Loucy (cell line): Measurements from ENCODE around the gene ARL11.

Experiments used
- EZH2phosphoT487 ChIP-seq: fragments of 200-600 bp; IDR thresholded peaks from 2 replicates; pipeline ENCODE4 v1.6.1; 2018; ENCODE audit warnings: antibody characterized with exemption, mild to moderate bottlenecking, moderate library complexity, borderline replicate concordance
- TF ChIP-seq, protein P1 (sequence below): fragments of 200-600 bp; sonication (generic); conservative IDR thresholded peaks from 2 replicates; pipeline ENCODE4 v1.5.1; 2014; ENCODE audit warnings: mild to moderate bottlenecking, antibody characterized with exemption, low read length

DNA sequence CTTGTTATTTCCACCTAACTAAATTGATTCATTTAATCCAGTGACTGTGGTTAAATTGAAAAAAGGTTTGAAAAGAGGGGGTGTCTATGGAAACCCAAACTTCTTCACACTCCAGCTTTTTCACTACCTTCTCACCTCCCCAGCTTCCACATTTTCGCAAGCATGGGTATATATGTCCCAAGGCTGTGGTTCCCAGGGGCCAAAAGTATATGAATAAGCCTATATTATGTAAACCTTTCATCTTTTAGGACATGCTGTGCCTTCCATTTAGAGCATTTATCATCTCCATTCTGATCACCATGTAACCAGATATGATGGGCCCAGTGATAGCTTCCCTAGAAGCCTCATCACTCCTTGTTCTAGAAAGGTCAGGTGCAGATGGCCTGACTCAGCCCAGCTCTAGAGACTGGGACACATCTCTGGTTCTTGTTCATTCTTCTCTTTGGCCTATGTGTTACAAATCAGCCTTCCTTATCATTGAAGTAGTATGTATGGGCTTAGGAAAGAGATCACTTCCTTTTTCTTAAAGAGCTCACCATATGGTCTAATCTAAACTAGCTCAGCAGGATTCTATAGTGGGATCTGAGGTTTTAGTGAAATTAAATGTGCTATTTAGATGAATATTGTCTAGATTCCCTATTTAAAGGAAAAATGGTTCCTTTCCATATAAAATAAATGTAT, 19.5 kb upstream of the ARL11 start:
- TF ChIP-seq, protein P1, sequence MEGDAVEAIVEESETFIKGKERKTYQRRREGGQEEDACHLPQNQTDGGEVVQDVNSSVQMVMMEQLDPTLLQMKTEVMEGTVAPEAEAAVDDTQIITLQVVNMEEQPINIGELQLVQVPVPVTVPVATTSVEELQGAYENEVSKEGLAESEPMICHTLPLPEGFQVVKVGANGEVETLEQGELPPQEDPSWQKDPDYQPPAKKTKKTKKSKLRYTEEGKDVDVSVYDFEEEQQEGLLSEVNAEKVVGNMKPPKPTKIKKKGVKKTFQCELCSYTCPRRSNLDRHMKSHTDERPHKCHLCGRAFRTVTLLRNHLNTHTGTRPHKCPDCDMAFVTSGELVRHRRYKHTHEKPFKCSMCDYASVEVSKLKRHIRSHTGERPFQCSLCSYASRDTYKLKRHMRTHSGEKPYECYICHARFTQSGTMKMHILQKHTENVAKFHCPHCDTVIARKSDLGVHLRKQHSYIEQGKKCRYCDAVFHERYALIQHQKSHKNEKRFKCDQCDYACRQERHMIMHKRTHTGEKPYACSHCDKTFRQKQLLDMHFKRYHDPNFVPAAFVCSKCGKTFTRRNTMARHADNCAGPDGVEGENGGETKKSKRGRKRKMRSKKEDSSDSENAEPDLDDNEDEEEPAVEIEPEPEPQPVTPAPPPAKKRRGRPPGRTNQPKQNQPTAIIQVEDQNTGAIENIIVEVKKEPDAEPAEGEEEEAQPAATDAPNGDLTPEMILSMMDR: no peak
- no peak for TF ChIP-seq EZH2phosphoT487
